Fibroblast of the aortic adventitia (primary cell): Measurements from ENCODE around the gene SCAP. TPM values are rescaled to one million over a fixed set of nuclear protein-coding genes. Genes with fewer than 3 reads are reported as not detected.
"Not testable (repeated sequence)": the region's sequence is repeated elsewhere in the genome, so short reads cannot be mapped to it uniquely, and the experiment has no call there.

Experiments
- DNase-seq: peaks from one replicate; pipeline ENCODE4 v3.0.0-alpha.2; 2010; ENCODE audit warnings: low read depth
- H3K4me3 ChIP-seq: 2 replicates; pipeline ENCODE4 v1.5.1; 2011; ENCODE audit warnings: low read depth, mild to moderate bottlenecking, control low read depth, low read length, moderate library complexity
- total RNA-seq: library from RNA; depleted of rRNA; stranded (reverse); fragments of >200 nt; gene quantifications from 2 replicates; pipeline ENCODE4 v1.2.3, GENCODE V29; 2012; ENCODE audit warnings: low replicate concordance
- TF ChIP-seq, protein P1 (sequence below): IDR thresholded peaks from 2 replicates; pipeline ENCODE4 v1.5.1; 2011; ENCODE audit warnings: mild to moderate bottlenecking, low read length, control low read depth, inconsistent platforms; ENCODE audit not compliant: insufficient read depth

SCAP gene
- total RNA-seq, 1 donor, result 47.7 TPM

DNA sequence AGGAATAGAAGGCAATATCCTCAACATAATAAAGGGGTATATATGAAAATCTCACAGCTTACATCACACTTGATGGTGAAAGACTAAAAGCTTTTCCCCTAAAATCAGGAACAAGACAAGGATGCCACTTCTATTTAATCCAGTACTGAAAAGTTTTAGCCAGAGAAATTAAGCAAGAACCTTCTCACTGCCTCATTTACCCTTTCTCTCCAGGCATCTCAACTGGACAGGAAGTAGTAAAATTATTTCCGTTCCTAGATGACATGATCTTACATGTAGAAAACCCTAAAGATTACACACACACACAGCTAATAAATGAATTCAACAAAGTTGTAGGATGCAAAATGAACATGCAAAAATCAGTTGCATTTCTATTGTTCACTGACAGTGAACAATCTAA is 11.2 kb downstream of the SCAP start:
- H3K4me3 ChIP-seq, result no peak overlapping the region
- DNase-seq, result no peak
- TF ChIP-seq, protein P1, sequence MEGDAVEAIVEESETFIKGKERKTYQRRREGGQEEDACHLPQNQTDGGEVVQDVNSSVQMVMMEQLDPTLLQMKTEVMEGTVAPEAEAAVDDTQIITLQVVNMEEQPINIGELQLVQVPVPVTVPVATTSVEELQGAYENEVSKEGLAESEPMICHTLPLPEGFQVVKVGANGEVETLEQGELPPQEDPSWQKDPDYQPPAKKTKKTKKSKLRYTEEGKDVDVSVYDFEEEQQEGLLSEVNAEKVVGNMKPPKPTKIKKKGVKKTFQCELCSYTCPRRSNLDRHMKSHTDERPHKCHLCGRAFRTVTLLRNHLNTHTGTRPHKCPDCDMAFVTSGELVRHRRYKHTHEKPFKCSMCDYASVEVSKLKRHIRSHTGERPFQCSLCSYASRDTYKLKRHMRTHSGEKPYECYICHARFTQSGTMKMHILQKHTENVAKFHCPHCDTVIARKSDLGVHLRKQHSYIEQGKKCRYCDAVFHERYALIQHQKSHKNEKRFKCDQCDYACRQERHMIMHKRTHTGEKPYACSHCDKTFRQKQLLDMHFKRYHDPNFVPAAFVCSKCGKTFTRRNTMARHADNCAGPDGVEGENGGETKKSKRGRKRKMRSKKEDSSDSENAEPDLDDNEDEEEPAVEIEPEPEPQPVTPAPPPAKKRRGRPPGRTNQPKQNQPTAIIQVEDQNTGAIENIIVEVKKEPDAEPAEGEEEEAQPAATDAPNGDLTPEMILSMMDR, result no peak

- H3K4me3 ChIP-seq, DNase-seq: not testable (repeated sequence)
Measured at GRCh38 chr3:47459534-47460085, 16.1 kb downstream of the SCAP start.

DNA sequence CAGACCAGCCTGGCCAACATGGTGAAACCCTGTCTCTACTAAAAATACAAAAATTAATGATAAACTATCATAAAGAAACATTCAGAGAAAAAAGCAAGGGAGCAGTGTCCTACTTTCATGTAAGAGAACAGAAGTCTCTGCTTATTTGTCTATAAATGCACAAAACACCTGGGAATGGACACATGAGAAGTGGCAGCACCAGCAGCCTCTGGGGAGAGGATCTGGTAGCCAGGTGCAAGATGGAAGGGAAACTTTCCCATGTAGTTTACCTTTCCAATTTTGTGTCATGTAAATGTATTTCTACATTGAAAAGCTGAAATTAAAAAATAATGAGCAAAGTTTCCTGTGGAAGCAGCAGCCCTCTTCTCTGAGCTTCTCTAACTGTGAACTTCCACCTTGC is 18.8 kb downstream of the SCAP start:
- TF ChIP-seq, protein P1, result no peak
- DNase-seq, result no peak

GRCh38 chr3:47455806-47456452 is 19.8 kb downstream of the SCAP start:
- TF ChIP-seq, protein P1, result no peak
- DNase-seq, result peak; percentile 30
- no peak overlapping the region for H3K4me3 ChIP-seq

More for the DNA sequence above, 18.8 kb downstream of the SCAP start:
- H3K4me3 ChIP-seq, result no peak overlapping the region

- TF ChIP-seq, protein P1, result no peak
- DNase-seq, result no peak
- no peak overlapping the region for H3K4me3 ChIP-seq
Measured at GRCh38 chr3:47452453-47453215, 23.1 kb downstream of the SCAP start.

- no peak overlapping the region for H3K4me3 ChIP-seq
- peak; percentile 25 for DNase-seq
- TF ChIP-seq, protein P1, result no peak
Measured at GRCh38 chr3:47444103-47444502, 31.6 kb downstream of the SCAP start.

- no peak for DNase-seq
- H3K4me3 ChIP-seq, result no peak overlapping the region
- TF ChIP-seq, protein P1, result no peak
Measured at GRCh38 chr3:47443611-47443995, 32.1 kb downstream of the SCAP start.
